Spleen (tissue), 11 donors: ENCODE results near the gene TMEM92. TPM values are rescaled to one million over a fixed set of nuclear protein-coding genes. Genes with fewer than 3 reads are reported as not detected.

Source experiments
- DNase-seq: peaks from one replicate; pipeline ENCODE4 v3.0.0-alpha.2; 2020
- H3K27ac ChIP-seq, 8 donors: fragments of 200-600 bp; sonication (generic) in 7 of 8; 1 replicate in 4 of 8; 2 replicates in 4 of 8; pipeline versions ENCODE4 v1.5.0 to v1.8.0; 2016 to 2021; ENCODE audit warnings: inconsistent platforms in 4 of 8, mild to moderate bottlenecking in 4 of 8, moderate library complexity in 1 of 8
- H3K27me3 ChIP-seq, 7 donors: fragments of 200-600 bp; sonication (generic) in 6 of 7; replicated peaks in 1 of 7; 1 replicate in 4 of 7; 2 replicates in 3 of 7; pipeline versions ENCODE4 v1.5.0 to v1.8.0; 2016 to 2021; ENCODE audit warnings: inconsistent platforms in 3 of 7, mild to moderate bottlenecking in 1 of 7
- H3K36me3 ChIP-seq, 6 donors: fragments of 200-600 bp; sonication (generic) in 5 of 6; 1 replicate in 4 of 6; 2 replicates in 2 of 6; pipeline versions ENCODE4 v1.5.0 to v1.8.0; 2016 to 2021; ENCODE audit warnings: inconsistent platforms in 2 of 6
- H3K4me1 ChIP-seq, 6 donors: fragments of 200-600 bp; sonication (generic) in 5 of 6; 1 replicate in 3 of 6; 2 replicates in 3 of 6; pipeline versions ENCODE4 v1.5.0 to v1.8.0; 2016 to 2021; ENCODE audit warnings: inconsistent platforms in 3 of 6
- H3K4me3 ChIP-seq, 8 donors: fragments of 200-600 bp; sonication (generic) in 7 of 8; 1 replicate in 4 of 8; 2 replicates in 4 of 8; pipeline versions ENCODE4 v1.5.0 to v1.8.0; 2016 to 2021; ENCODE audit warnings: inconsistent platforms in 4 of 8, mild to moderate bottlenecking in 4 of 8, moderate library complexity in 2 of 8
- H3K9me3 ChIP-seq, 8 donors: fragments of 200-600 bp; sonication (generic) in 7 of 8; 1 replicate in 4 of 8; 2 replicates in 4 of 8; pipeline versions ENCODE4 v1.5.0 to v1.8.0; 2016 to 2021; ENCODE audit warnings: inconsistent platforms in 4 of 8
- POLR2A ChIP-seq, 3 donors: fragments of 450-650 bp; IDR thresholded peaks; one replicate each; pipeline ENCODE4 v1.5.1; 2017; ENCODE audit warnings: antibody characterized with exemption in 3 of 3, mild to moderate bottlenecking in 1 of 3
- POLR2AphosphoS5 ChIP-seq, 3 donors: sonication (generic); formaldehyde crosslinking; IDR thresholded peaks; one replicate each; pipeline ENCODE4 v1.5.1; 2017; ENCODE audit warnings: antibody characterized with exemption in 3 of 3
- WGBS, 5 donors: extraction: QIAGEN DNeasy Blood & Tissue Kit in 3 of 5; methylation state at CpG; one replicate each; pipeline versions ENCODE4 v1.1.5 to v1.1.7; 2013 to 2018; 5-methylcytosine and 5-hydroxymethylcytosine counted together
- intact Hi-C: fragments of 100-400 bp; cut with DNase I; formaldehyde crosslinking; loops from one replicate; pipeline ENCODE4 v1.15.0; 2023; ENCODE audit warnings: low total_unique reads
- polyA plus RNA-seq, 3 donors: library from polyadenylated mRNA; stranded (reverse); fragments of 200-250 nt; gene quantifications; one replicate each; pipeline ENCODE4 v1.2.1, GENCODE V29; 2013
- total RNA-seq, 7 donors: library from RNA; depleted of rRNA in 3 of 7; stranded (reverse); fragments of >200 nt in 3 of 7; fragmentation: NEBNext Ultra II Directional in 4 of 7; extraction: Animal tissue kit (Norgen Biotek cat#: 25700) in 4 of 7; gene quantifications; one replicate each; pipeline versions ENCODE4 v1.1.0 to v1.2.1, GENCODE V29; 2016 to 2021
- TF ChIP-seq, protein P1 (sequence below), 11 experiments: fragments of 200-600 bp in 7 of 11; fragments of 450-650 bp in 4 of 11; sonication (generic) in 4 of 11; IDR thresholded peaks in 8 of 11; conservative IDR thresholded peaks in 3 of 11; 1 replicate in 7 of 11; 2 replicates in 4 of 11; pipeline versions ENCODE4 v1.4.0 to v1.8.0; 2016 to 2021; ENCODE audit warnings: antibody characterized with exemption in 11 of 11, inconsistent platforms in 4 of 11, mild to moderate bottlenecking in 1 of 11
- donor health status: healthy with polysubstance abuse.
- donor health status: DM: no; HTN: no; CAD: no; lungs with moderate emphysema.
- donor health status: DM: no; HTN: no; CAD: no.
- donor health status: Bipolar disorder and iron deficiency.
- donor health status: healthy.
- donor health status: DM: no; HTN: no; CAD: no.
- donor health status: DM: yes; HTN: yes; CAD: no.

The TMEM92 gene
- total and polyA plus RNA-seq, 10 donors = 0.06 to 0.49 (median 0.44) TPM; not detected in 7

- Histone ChIP-seq H3K36me3 (no peaks in the 10 kb centered on the region), H3K27me3 (peaks cover 0 to 28% (median 0%) of the 10 kb centered on the region in 7 donors), H3K4me3 (no peak overlapping the region), H3K27ac (no peak overlapping the region), H3K4me1 (peaks cover 0 to 28% (median 4%) of the 10 kb centered on the region in 6 donors), H3K9me3 (no peaks in the 10 kb centered on the region)
- WGBS, 5 donors = 33 to 48% (median 42%) methylated on average over 9 to 10 of the region's 10 CpGs
- peak; percentile 56 for DNase-seq
- intact Hi-C loops = no loop called here
- no peak for TF ChIP-seq POLR2A (IDR thresholded peaks at IDR 0.05)
Measured at GRCh38 chr17:50267074-50267841, 7.0 kb upstream of the TMEM92 start.

DNA sequence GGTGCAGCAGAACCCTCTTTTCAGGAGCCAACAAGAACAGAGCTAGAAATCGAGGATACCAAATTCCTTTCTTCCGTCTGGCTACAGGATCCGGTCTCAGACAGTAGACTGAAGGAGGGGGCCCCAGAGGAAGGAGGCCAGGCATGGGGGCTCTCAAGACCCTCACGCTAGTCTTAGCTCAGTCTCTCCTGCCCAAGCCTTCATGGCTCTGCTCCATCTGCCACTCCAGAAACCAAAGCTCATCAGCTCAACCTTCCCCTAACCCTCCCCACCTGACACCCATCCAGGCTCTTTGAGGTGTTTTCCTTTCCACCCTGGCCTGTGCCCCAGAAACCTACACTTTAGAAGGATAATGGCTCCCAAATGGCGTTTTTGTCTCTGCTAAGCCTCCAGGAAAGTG lies 6.2 kb upstream of the TMEM92 start:
- H3K9me3 ChIP-seq = no peaks in the 10 kb centered on the region
- H3K4me1 ChIP-seq = peaks cover 0 to 36% (median 11%) of the 10 kb centered on the region in 6 donors
- WGBS, 5 donors = 65 to 74% (median 67%) methylated on average over 5 of the region's 5 CpGs
- H3K4me3 ChIP-seq = no peak overlapping the region
- intact Hi-C loops = no loop called here
- H3K27me3 ChIP-seq = peaks cover 0 to 34% (median 1%) of the 10 kb centered on the region in 7 donors
- H3K36me3 ChIP-seq = no peaks in the 10 kb centered on the region
- no peak overlapping the region for H3K27ac ChIP-seq
- peak; percentile 32 for DNase-seq
- no peak for TF ChIP-seq POLR2AphosphoS5 (IDR thresholded peaks at IDR 0.05)
- TF ChIP-seq, protein P1, sequence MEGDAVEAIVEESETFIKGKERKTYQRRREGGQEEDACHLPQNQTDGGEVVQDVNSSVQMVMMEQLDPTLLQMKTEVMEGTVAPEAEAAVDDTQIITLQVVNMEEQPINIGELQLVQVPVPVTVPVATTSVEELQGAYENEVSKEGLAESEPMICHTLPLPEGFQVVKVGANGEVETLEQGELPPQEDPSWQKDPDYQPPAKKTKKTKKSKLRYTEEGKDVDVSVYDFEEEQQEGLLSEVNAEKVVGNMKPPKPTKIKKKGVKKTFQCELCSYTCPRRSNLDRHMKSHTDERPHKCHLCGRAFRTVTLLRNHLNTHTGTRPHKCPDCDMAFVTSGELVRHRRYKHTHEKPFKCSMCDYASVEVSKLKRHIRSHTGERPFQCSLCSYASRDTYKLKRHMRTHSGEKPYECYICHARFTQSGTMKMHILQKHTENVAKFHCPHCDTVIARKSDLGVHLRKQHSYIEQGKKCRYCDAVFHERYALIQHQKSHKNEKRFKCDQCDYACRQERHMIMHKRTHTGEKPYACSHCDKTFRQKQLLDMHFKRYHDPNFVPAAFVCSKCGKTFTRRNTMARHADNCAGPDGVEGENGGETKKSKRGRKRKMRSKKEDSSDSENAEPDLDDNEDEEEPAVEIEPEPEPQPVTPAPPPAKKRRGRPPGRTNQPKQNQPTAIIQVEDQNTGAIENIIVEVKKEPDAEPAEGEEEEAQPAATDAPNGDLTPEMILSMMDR (IDR thresholded peaks at IDR 0.05 in 8 of 11, conservative IDR thresholded peaks at IDR 0.05 in 3 of 11) = no peak
- TF ChIP-seq POLR2A (IDR thresholded peaks at IDR 0.05) = no peak

GRCh38 chr17:50268743-50269275 lies 5.5 kb upstream of the TMEM92 start:
- Histone ChIP-seq H3K27ac (no peak overlapping the region), H3K9me3 (no peaks in the 10 kb centered on the region), H3K4me1 (peaks cover 0 to 44% (median 17%) of the 10 kb centered on the region in 6 donors), H3K27me3 (peaks cover 0 to 35% (median 9%) of the 10 kb centered on the region in 7 donors), H3K4me3 (no peak overlapping the region), H3K36me3 (no peaks in the 10 kb centered on the region)
- intact Hi-C loops = no loop called here
- TF ChIP-seq, protein P1 (IDR thresholded peaks at IDR 0.05 in 8 of 11, conservative IDR thresholded peaks at IDR 0.05 in 3 of 11) = no peak
- TF ChIP-seq POLR2A (IDR thresholded peaks at IDR 0.05) (no peak), POLR2AphosphoS5 (IDR thresholded peaks at IDR 0.05) (no peak)
- WGBS, 5 donors = 47 to 79% (median 63%) methylated on average over 7 of the region's 7 CpGs
- DNase-seq = no peak

GRCh38 chr17:50269477-50270434 lies 4.5 kb upstream of the TMEM92 start:
- H3K27me3 ChIP-seq = peaks cover 0 to 35% (median 19%) of the 10 kb centered on the region in 7 donors
- intact Hi-C loops = no loop called here
- no peaks in the 10 kb centered on the region for H3K36me3 ChIP-seq
- peaks cover 0 to 53% (median 21%) of the 10 kb centered on the region in 6 donors for H3K4me1 ChIP-seq
- H3K27ac ChIP-seq = peak overlapping the region in 6 of 8 donors; percentile 30 to 49 (median 34)
- TF ChIP-seq POLR2AphosphoS5 (IDR thresholded peaks at IDR 0.05) = no peak
- TF ChIP-seq, protein P1 (IDR thresholded peaks at IDR 0.05 in 8 of 11, conservative IDR thresholded peaks at IDR 0.05 in 3 of 11) = peak; percentile 37 to 87 (median 71)
- peak; percentile 80 for DNase-seq
- H3K9me3 ChIP-seq = no peaks in the 10 kb centered on the region
- H3K4me3 ChIP-seq = no peak overlapping the region
- WGBS, 5 donors = 69 to 76% (median 70%) methylated on average over 16 of the region's 16 CpGs
